NB4 (cell line): Measurements from ENCODE around the gene TGDS.

ENCODE experiments used
- POLR2A ChIP-seq: IDR thresholded peaks from 2 replicates; pipeline ENCODE4 v1.6.1; 2011; ENCODE audit warnings: mild to moderate bottlenecking; ENCODE audit not compliant: insufficient read length; ENCODE audit errors: extremely low read depth
- TF ChIP-seq, protein P1 (sequence below): IDR thresholded peaks from one replicate; pipeline ENCODE4 v1.5.1; 2012; ENCODE audit warnings: low read depth, low read length

DNA sequence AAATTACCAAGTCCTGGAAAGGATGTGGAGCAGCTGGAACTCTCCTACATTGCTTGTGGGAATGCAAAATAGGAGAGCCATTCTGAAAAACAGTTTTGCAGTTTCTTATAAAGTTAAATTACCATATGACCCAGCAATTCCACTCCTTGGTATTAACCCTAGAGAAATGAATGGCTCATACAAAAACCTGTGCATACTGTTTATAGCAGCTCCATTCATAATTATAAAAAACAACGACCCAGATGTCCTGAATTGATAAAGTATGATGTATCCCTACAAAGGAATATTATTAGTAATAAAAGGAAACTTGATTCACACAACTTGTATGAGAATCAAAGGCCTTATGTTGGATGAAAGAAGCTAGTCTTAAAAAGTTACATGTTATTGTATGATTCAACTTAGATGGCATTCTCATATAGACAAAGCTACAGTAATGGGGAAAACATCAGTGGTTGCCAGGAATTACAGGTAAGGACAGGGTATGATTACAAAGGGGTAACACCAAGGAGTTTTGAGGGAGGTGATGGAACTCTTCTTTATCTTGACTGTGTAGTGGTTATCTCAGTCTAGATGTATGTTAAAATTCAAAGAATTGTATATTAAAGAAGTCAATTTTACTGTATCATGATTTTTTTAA is 41.1 kb upstream of the TGDS start:
- no peak for TF ChIP-seq POLR2A
- TF ChIP-seq, protein P1, sequence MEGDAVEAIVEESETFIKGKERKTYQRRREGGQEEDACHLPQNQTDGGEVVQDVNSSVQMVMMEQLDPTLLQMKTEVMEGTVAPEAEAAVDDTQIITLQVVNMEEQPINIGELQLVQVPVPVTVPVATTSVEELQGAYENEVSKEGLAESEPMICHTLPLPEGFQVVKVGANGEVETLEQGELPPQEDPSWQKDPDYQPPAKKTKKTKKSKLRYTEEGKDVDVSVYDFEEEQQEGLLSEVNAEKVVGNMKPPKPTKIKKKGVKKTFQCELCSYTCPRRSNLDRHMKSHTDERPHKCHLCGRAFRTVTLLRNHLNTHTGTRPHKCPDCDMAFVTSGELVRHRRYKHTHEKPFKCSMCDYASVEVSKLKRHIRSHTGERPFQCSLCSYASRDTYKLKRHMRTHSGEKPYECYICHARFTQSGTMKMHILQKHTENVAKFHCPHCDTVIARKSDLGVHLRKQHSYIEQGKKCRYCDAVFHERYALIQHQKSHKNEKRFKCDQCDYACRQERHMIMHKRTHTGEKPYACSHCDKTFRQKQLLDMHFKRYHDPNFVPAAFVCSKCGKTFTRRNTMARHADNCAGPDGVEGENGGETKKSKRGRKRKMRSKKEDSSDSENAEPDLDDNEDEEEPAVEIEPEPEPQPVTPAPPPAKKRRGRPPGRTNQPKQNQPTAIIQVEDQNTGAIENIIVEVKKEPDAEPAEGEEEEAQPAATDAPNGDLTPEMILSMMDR, result no peak
